HEK293 (cell line): Measurements from ENCODE around the gene LPP.

Experiments
- CTCF ChIA-PET: fragments of 350-600 bp; formaldehyde crosslinking; extraction: SDS; loops from one replicate; lab custom pipeline; 2021; ENCODE audit warnings: antibody characterized with exemption; lab: Yijun Ruan, JAX
- POLR2A ChIA-PET: fragments of 300-600 bp; formaldehyde crosslinking; extraction: SDS; loops from one replicate; lab custom pipeline; 2020; ENCODE audit warnings: antibody characterized with exemption, inconsistent platforms; lab: Yijun Ruan, JAX
- H3K27ac ChIP-seq: fragments of 200-500 bp; sonication (Bioruptor generic); 2 replicates; pipeline ENCODE4 v1.5.1; 2014; ENCODE audit warnings: low read depth, low read length, control low read depth, inconsistent platforms; ENCODE audit errors: extremely low read depth
- H3K36me3 ChIP-seq, 2 experiments: fragments of 200-500 bp in 1 of 2; sonication (Bioruptor generic) in 1 of 2; 1 replicate in 1 of 2; 2 replicates in 1 of 2; pipeline ENCODE4 v1.5.1; 2014 to 2017; ENCODE audit warnings: inconsistent platforms in 2 of 2, low read length in 2 of 2; ENCODE audit not compliant: control insufficient read depth in 2 of 2, insufficient read depth in 1 of 2
- H3K4me1 ChIP-seq: fragments of 200-500 bp; sonication (Bioruptor generic); 2 replicates; pipeline ENCODE4 v1.5.1; 2014; ENCODE audit warnings: mild to moderate bottlenecking, low read length, inconsistent platforms; ENCODE audit not compliant: control insufficient read depth, insufficient read depth
- H3K4me3 ChIP-seq: 2 replicates; pipeline ENCODE4 v1.5.1; 2011; ENCODE audit warnings: low read depth, mild to moderate bottlenecking, control low read depth, low read length, moderate library complexity
- H3K9me3 ChIP-seq: fragments of 200-500 bp; sonication (Bioruptor generic); 2 replicates; pipeline ENCODE4 v1.5.1; 2014; ENCODE audit warnings: low read depth, low read length, inconsistent platforms; ENCODE audit not compliant: control insufficient read depth, insufficient read depth
- ATF2 ChIP-seq: fragments of 450-650 bp; formaldehyde crosslinking; IDR thresholded peaks from 2 replicates; pipeline ENCODE4 v1.5.1; 2016; ENCODE audit warnings: missing biosample characterization, missing genetic modification characterization, low read depth
- BCL6B ChIP-seq: fragments of 450-650 bp; formaldehyde crosslinking; IDR thresholded peaks from 2 replicates; pipeline ENCODE4 v1.5.1; 2017; ENCODE audit warnings: missing biosample characterization, missing genetic modification characterization
- GLI2 ChIP-seq: fragments of 450-650 bp; formaldehyde crosslinking; IDR thresholded peaks from 2 replicates; pipeline ENCODE4; 2017; ENCODE audit warnings: missing biosample characterization, missing genetic modification characterization, low read depth, borderline replicate concordance
- HOXA7 ChIP-seq: sonication (generic); formaldehyde crosslinking; IDR thresholded peaks from 2 replicates; pipeline ENCODE4 v1.8.1; 2022; ENCODE audit warnings: missing genetic modification reagents, borderline replicate concordance
- OSR2 ChIP-seq: fragments of 450-650 bp; formaldehyde crosslinking; IDR thresholded peaks from 2 replicates; pipeline ENCODE4 v1.5.1; 2016; ENCODE audit warnings: missing biosample characterization, missing genetic modification characterization
- PRDM10 ChIP-seq: fragments of 450-650 bp; formaldehyde crosslinking; IDR thresholded peaks from 2 replicates; pipeline ENCODE4 v1.5.1; 2016; ENCODE audit warnings: missing biosample characterization, missing genetic modification characterization
- SP7 ChIP-seq: fragments of 450-650 bp; formaldehyde crosslinking; IDR thresholded peaks from 2 replicates; pipeline ENCODE4 v1.5.1; 2016; ENCODE audit warnings: missing biosample characterization, missing genetic modification characterization
- WT1 ChIP-seq: fragments of 450-650 bp; formaldehyde crosslinking; IDR thresholded peaks from 2 replicates; pipeline ENCODE4 v1.5.1; 2016; ENCODE audit warnings: missing biosample characterization, missing genetic modification characterization
- YY2 ChIP-seq: fragments of 450-650 bp; formaldehyde crosslinking; IDR thresholded peaks from 2 replicates; pipeline ENCODE4 v1.5.1; 2016; ENCODE audit warnings: missing biosample characterization, missing genetic modification characterization
- ZBTB17 ChIP-seq: fragments of 450-650 bp; formaldehyde crosslinking; IDR thresholded peaks from 2 replicates; pipeline ENCODE4 v1.5.1; 2016; ENCODE audit warnings: missing biosample characterization, missing genetic modification characterization
- ZBTB48 ChIP-seq: fragments of 450-650 bp; formaldehyde crosslinking; IDR thresholded peaks from 2 replicates; pipeline ENCODE4 v1.5.1; 2016; ENCODE audit warnings: missing biosample characterization, missing genetic modification characterization
- ZNF157 ChIP-seq: fragments of 450-650 bp; formaldehyde crosslinking; IDR thresholded peaks from 2 replicates; pipeline ENCODE4 v1.5.1; 2016; ENCODE audit warnings: missing biosample characterization, missing genetic modification characterization
- ZNF174 ChIP-seq: fragments of 450-650 bp; formaldehyde crosslinking; IDR thresholded peaks from 2 replicates; pipeline ENCODE4 v1.5.0; 2017; ENCODE audit warnings: missing biosample characterization, mild to moderate bottlenecking, missing genetic modification characterization
- ZNF202 ChIP-seq: fragments of 450-650 bp; formaldehyde crosslinking; IDR thresholded peaks from 2 replicates; pipeline ENCODE4 v1.5.1; 2016; ENCODE audit warnings: missing biosample characterization, missing genetic modification characterization, borderline replicate concordance
- ZNF398 ChIP-seq: fragments of 450-650 bp; formaldehyde crosslinking; IDR thresholded peaks from 2 replicates; pipeline ENCODE4 v1.5.1; 2017; ENCODE audit warnings: missing biosample characterization, missing genetic modification characterization
- ZNF530 ChIP-seq: fragments of 450-650 bp; formaldehyde crosslinking; IDR thresholded peaks from 2 replicates; pipeline ENCODE4 v1.5.1; 2016; ENCODE audit warnings: low read depth, missing biosample characterization, missing genetic modification characterization
- ZNF623 ChIP-seq: fragments of 450-650 bp; formaldehyde crosslinking; IDR thresholded peaks from 2 replicates; pipeline ENCODE4 v1.5.1; 2016; ENCODE audit warnings: missing biosample characterization, missing genetic modification characterization
- ZSCAN23 ChIP-seq: fragments of 450-650 bp; formaldehyde crosslinking; IDR thresholded peaks from 2 replicates; pipeline ENCODE4 v1.5.1; 2016; ENCODE audit warnings: missing biosample characterization, missing genetic modification characterization
- ZSCAN30 ChIP-seq: fragments of 450-650 bp; IDR thresholded peaks from 2 replicates; pipeline ENCODE4 v1.5.1; 2018; ENCODE audit warnings: missing biosample characterization, mild to moderate bottlenecking, missing genetic modification characterization, moderate library complexity
- TF ChIP-seq, protein P1 (sequence below): fragments of 450-650 bp; formaldehyde crosslinking; IDR thresholded peaks from 2 replicates; pipeline ENCODE4 v1.5.1; 2017; ENCODE audit warnings: missing biosample characterization, missing genetic modification characterization

LPP gene

DNA sequence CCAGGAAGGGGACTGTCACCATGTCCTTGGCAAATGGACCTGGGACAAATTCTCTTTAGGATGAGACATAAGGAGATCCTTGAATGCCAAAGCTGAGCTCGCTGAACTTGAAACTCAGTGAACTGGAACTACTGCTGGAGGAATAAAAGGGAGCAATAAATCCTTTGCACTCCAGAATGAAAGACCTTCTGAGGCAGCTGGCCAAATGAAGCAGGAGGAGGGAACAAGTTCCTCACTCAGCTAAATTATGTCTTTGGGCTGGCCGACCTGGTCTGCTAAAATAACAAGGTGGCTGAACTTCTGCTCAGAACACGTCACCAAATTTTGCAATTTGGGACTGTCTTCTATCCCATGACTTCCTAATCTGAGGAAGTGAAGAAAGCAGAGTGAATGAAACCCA lies 314.7 kb downstream of the LPP start:
- Histone ChIP-seq H3K4me1 (no peaks in the 10 kb centered on the region), H3K4me3 (no peak overlapping the region), H3K36me3 (no peaks in the 10 kb centered on the region), H3K9me3 (no peaks in the 10 kb centered on the region), H3K27ac (no peak overlapping the region)
- ChIA-PET POLR2A (no interaction called here), CTCF (no interaction called here)
- TF ChIP-seq, protein P1, sequence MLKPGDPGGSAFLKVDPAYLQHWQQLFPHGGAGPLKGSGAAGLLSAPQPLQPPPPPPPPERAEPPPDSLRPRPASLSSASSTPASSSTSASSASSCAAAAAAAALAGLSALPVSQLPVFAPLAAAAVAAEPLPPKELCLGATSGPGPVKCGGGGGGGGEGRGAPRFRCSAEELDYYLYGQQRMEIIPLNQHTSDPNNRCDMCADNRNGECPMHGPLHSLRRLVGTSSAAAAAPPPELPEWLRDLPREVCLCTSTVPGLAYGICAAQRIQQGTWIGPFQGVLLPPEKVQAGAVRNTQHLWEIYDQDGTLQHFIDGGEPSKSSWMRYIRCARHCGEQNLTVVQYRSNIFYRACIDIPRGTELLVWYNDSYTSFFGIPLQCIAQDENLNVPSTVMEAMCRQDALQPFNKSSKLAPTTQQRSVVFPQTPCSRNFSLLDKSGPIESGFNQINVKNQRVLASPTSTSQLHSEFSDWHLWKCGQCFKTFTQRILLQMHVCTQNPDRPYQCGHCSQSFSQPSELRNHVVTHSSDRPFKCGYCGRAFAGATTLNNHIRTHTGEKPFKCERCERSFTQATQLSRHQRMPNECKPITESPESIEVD (tag by site-specific recombination), result peak; percentile 3; the same call in 1 of the 2 replicates
- TF ChIP-seq ZNF530 (tag by site-specific recombination) (no peak), SP7 (0 out of 2 replicates have a peak, but pooled peaks have one; percentile 26), ZNF174 (no peak), OSR2 (tag by site-specific recombination) (peak; percentile 80), ZSCAN30 (peak; percentile 12; the same call in 1 of the 2 replicates), PRDM10 (peak; percentile 29; the same call in 1 of the 2 replicates), ZBTB17 (0 out of 2 replicates have a peak, but pooled peaks have one; percentile 21)

DNA sequence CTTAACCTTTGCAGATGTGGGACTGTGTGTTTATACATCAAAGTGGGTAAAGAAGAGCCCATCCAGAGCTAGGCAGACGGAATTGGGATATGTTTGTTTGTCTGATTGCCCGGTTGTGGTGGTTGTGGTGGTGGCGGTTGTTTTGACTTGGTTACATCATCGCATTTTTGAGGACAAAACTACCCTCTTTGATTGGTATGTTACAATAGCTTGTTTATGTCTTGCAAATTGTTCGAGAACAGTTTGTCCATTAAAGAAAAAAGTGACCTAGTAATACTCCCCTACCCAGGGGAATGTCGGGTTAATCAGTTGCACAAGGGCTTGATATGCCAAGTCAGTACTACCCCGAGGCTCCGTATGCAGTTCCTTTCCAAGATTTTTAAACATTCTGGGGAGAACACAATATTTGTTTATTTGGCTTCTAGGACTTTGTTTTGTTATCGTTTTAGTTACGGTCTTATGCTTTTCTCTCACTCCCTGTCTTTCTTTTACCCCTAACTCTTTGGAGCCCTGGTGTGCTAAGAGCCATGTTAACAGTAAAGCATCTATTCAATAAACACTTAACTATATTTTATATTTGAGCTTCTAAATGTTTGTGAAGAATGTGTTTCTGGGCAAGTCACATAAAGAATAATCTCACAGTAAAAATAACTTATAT lies 315.4 kb downstream of the LPP start:
- POLR2A ChIA-PET, result no interaction called here
- 0 out of 2 replicates have a peak, but pooled peaks have one; percentile 41 for TF ChIP-seq ZBTB48
- no peak for TF ChIP-seq GLI2
- no peak for TF ChIP-seq ZNF398 (tag by site-specific recombination)
- TF ChIP-seq BCL6B, result 0 out of 2 replicates have a peak, but pooled peaks have one; percentile 46
- 0 out of 2 replicates have a peak, but pooled peaks have one; percentile 15 for TF ChIP-seq ATF2 (tag by site-specific recombination)
- peak; percentile 78 for TF ChIP-seq WT1 (tag by site-specific recombination)
- no peak for TF ChIP-seq ZSCAN23
- no peak for TF ChIP-seq HOXA7 (CRISPR knock-in tag)
- no peak for TF ChIP-seq ZNF202 (tag by site-specific recombination)
- TF ChIP-seq, protein P1 (tag by site-specific recombination), result peak; percentile 67
- TF ChIP-seq YY2 (tag by site-specific recombination), result no peak
- no peak for TF ChIP-seq ZNF157
- no peak for TF ChIP-seq ZNF623
- TF ChIP-seq, all 188 proteins: peak for 5

More for the DNA sequence above, 315.4 kb downstream of the LPP start:
- no peaks in the 10 kb centered on the region for H3K36me3 ChIP-seq
- H3K4me1 ChIP-seq, result no peaks in the 10 kb centered on the region
- no peak overlapping the region for H3K4me3 ChIP-seq
- H3K9me3 ChIP-seq, result no peaks in the 10 kb centered on the region
- CTCF ChIA-PET, result interaction anchor here (0.7 kb wide), 1 partner anchor 16 kb away, joined by 3 read pairs; no protein-coding TSS in a partner anchor
- no peak overlapping the region for H3K27ac ChIP-seq
